WI38 (cell line): ENCODE results near the gene CDCA4.

Experiments used
- H3K4me3 ChIP-seq: 2 replicates; pipeline ENCODE4 v1.5.1; 2011; ENCODE audit warnings: low read depth, mild to moderate bottlenecking, control low read depth, low read length
- CTCF ChIP-seq: IDR thresholded peaks from 2 replicates; pipeline ENCODE4 v1.5.1; 2012; ENCODE audit warnings: low read depth, mild to moderate bottlenecking, control low read depth, low read length

The CDCA4 gene

GRCh38 chr14:104996483-104996882 is 24.4 kb downstream of the CDCA4 start:
- no peak for TF ChIP-seq CTCF
- H3K4me3 ChIP-seq = no peak overlapping the region

- no peak for TF ChIP-seq CTCF
Observed at GRCh38 chr14:104996032-104996431, 24.9 kb downstream of the CDCA4 start.

GRCh38 chr14:104994978-104995377 is 25.9 kb downstream of the CDCA4 start:
- H3K4me3 ChIP-seq = no peak overlapping the region
- TF ChIP-seq CTCF = no peak

More at GRCh38 chr14:104996032-104996431, 24.9 kb downstream of the CDCA4 start:
- H3K4me3 ChIP-seq = no peak overlapping the region

- H3K4me3 ChIP-seq = no peak overlapping the region
- no peak for TF ChIP-seq CTCF
Observed at GRCh38 chr14:104993808-104994591, 26.9 kb downstream of the CDCA4 start.

- H3K4me3 ChIP-seq = no peak overlapping the region
- no peak for TF ChIP-seq CTCF
Observed at GRCh38 chr14:104993306-104993705, 27.6 kb downstream of the CDCA4 start.

- H3K4me3 ChIP-seq = no peak overlapping the region
- TF ChIP-seq CTCF = no peak
Observed at GRCh38 chr14:104992501-104992900, 28.4 kb downstream of the CDCA4 start.

- H3K4me3 ChIP-seq = no peak overlapping the region
- TF ChIP-seq CTCF = no peak
Observed at GRCh38 chr14:104991896-104992230, 29.0 kb downstream of the CDCA4 start.
